HG03159 (cell line): ENCODE measurements around the gene ZNF554.
"Not testable (repeated sequence)": the region's sequence is repeated elsewhere in the genome, so short reads cannot be mapped to it uniquely, and the experiment has no call there.

Experiments
- ATAC-seq: cut with Tn5 transposase; IDR thresholded peaks from one replicate; pipeline ENCODE4 v1.9.1; 2021; ENCODE audit warnings: mild to moderate bottlenecking, moderate library complexity; ENCODE audit not compliant: unreplicated experiment

The ZNF554 gene

DNA sequence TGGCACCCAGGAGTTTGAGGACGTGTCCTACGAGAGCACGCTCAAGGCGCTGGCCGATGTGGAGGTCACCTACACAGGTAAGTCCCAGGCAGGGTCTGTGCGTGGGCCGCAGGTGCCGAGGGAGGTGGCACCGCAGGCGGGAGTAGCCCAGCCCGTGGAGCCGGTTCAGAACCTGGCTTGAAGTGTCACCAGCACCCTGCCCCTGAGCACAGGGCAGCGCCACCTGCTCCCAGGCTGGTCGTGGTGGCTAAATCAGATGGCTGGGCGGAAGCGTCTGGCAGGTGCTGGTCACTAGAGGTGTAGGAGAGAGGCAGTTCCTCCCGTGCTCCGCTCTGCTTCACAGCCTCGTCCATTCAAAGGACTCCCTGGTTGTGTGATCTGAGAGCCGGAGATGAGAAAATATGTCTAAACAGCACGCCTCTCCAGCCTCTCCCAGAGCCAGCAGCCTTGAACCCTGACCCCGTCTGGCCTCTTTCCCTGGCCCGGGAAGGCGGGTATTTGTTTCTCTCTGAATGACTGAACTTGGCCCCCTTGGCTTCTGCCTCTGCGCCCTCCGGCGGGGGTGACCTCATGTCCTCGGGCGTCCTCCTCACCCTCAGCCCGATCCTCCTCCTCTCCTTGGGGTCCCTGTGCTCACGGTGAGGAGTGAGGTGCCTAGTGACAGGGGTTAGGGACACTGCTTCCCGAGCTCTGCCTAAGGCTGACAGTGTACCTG is 29.0 kb upstream of the ZNF554 start:
- no peak for ATAC-seq

DNA sequence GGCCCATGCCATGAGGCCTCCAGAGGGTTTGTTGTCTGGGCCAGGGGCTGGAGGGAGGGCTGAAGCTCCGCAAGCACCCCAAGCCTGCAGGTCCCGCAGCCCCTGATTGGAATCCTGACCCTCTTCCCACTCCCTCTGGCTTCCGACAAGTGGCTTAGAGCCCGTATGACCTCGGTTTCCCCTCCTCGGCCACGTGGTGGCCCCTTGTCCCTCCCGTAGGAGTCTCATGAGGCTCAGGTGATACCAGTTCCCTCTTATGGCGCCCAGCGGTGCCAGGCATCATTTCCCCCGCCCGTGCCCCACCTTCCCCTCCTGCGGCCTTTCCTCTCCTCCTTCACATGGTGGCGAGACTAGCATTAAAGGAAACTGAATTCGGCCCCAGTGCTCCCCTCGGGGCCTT is 28.2 kb upstream of the ZNF554 start:
- no peak for ATAC-seq

- ATAC-seq, result no peak
These were observed 27.8 kb upstream of the ZNF554 start for GRCh38 chr19:2791876-2792275.

DNA sequence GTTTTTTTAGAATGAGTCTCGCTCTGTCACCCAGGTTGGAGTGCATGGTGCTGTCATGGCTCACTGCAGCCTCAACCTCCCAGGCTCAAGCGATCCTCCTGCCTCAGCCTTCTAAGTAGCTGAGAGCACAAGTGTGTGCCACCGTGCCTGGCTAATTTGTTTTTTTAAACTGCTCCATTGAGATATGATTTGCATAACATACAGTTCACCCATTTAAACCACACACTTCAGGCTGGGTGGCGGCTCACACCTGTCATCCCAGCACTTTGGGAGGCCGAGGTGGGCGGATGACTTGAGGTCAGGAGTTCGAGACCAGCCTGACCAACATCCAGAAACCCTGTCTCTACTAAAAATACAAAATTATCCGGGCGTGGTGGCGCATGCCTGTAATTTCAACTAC is 27.0 kb upstream of the ZNF554 start:
- not testable (repeated sequence) for ATAC-seq

DNA sequence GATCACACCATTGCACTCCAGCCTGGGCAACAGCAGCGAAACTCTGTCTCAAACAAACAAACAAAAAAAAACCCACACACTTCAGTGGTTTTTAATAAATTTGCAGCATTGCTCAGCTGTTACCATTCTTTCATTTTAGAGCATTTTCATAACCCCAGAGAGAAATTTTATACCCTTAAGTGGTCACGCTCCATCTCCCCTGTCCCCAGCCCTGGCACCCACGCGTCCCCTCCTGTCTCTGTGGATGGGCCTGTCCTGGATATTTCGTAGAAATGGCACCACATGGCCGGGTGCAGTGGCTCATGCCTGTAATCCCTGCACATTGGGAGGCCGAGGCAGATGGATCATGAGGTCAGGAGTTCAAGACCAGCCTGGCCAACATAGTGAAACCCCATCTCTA is 26.5 kb upstream of the ZNF554 start:
- no peak for ATAC-seq

- ATAC-seq, result no peak
These were observed 26.1 kb upstream of the ZNF554 start for GRCh38 chr19:2793577-2793976.

- ATAC-seq, result no peak
These were observed 23.6 kb upstream of the ZNF554 start for GRCh38 chr19:2795827-2796658.

GRCh38 chr19:2796659-2797266 is 22.9 kb upstream of the ZNF554 start:
- no peak for ATAC-seq

DNA sequence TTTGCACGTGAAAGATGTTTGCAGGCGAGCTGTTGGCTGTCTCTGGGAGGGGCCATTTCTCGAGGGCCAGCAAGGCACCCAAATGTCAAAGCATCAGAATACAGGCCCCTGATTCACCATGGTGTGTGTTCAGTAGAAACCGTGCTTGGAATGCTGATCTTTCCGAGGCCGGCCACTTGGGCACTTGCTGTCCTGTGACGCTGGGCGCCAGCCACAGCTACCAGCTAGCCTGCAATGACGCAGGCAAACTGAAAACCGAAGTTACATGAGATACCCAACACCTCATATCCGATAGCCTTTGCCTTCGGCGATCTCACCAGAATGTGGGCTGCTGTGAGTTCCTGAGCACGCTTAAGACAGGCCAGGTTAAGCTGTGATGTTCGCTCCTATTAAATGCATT is 22.4 kb upstream of the ZNF554 start:
- ATAC-seq, result no peak

- no peak for ATAC-seq
These were observed 21.4 kb upstream of the ZNF554 start for GRCh38 chr19:2798158-2798685.

GRCh38 chr19:2798733-2799132 is 20.9 kb upstream of the ZNF554 start:
- ATAC-seq, result no peak

DNA sequence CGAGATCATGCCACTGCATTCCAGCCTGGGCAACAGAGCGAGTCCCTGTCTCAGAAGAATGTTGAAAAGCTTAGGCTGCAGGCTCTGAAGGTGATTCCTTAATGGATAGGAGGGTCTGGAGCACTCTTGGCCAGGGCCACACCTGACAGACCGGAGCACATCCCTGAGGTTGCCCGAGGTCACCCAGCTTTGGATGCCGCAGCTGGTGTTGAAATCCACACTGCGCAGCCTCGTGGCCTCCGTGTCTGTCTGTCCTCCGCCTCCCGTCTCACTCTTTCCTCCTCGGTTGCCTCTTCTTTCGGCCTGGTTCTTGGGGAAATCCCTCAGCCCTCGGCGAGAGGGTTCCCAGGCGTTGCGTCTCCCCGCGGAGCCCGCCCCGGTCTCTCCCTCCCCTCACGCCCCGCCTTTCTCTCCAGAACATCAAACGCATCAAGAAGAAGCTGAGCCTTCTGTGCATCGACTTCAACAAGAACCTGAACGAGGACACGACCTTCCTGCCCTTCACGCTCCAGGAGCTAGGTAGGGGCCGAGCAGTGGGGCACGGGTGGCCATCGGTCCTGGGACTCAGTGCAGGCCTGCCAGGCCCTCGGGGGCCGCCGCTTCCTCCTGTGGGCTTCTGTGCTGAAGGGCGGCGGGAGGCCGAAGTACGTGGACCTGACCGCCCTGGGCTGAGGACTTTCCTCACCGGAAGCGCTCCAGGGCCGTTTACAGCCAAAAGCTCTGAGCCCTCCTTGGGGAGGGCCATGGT is 20.2 kb upstream of the ZNF554 start:
- no peak for ATAC-seq

GRCh38 chr19:2800506-2800905 is 19.2 kb upstream of the ZNF554 start:
- no peak for ATAC-seq

DNA sequence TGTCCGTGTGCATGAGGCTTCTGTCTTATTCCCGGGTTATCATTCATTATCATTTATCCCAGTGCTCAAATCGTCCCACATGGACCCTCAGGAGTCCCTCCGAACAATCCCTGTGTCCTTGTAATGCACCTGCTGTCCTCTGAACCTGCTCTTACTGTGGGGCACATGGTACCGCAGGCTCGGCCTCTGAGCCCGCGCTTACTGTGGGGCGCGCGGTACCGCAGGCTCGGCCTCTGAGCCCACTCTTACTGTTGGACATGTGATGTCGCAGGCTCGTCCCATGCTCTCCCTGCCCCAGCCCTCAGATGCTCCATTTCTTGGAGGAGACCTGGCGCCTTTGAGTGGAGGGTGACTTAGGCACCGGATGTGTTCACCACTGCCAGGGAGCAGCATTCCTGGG is 16.8 kb upstream of the ZNF554 start:
- ATAC-seq, result no peak

- ATAC-seq, result no peak
These were observed 16.0 kb upstream of the ZNF554 start for GRCh38 chr19:2803486-2804155.

- ATAC-seq, result no peak
These were observed 15.3 kb upstream of the ZNF554 start for GRCh38 chr19:2804156-2805004.

DNA sequence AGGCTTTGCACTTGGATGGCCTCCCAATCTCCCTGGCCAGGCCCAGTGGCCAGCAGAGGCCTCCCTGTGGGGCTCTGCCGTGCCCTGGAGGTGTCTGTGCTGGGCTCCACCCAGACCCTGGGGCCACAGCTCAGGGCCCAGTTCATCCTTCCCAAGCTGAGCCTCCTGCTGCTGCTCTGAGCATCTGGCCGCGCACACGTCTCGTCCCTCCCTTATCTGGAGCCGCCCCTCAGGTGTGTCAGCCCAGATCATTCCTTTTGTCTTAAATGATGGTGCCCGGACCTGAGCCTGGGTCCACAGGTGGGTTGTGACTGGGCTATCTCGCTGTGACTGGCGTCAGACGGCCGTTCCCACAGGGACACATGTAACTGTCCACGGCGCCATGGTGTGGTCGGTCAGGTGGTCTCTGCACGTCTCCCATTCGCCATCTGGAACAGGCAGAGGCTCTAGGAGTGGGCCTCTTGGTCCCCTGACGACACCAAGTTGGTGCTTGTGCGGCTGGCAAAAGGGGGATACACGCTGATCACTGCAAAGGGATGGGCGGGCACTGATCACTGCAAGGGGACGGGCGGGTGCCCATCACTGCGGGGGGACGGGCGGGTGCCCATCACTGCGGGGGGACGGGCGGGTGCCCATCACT is 14.3 kb upstream of the ZNF554 start:
- ATAC-seq, result no peak

DNA sequence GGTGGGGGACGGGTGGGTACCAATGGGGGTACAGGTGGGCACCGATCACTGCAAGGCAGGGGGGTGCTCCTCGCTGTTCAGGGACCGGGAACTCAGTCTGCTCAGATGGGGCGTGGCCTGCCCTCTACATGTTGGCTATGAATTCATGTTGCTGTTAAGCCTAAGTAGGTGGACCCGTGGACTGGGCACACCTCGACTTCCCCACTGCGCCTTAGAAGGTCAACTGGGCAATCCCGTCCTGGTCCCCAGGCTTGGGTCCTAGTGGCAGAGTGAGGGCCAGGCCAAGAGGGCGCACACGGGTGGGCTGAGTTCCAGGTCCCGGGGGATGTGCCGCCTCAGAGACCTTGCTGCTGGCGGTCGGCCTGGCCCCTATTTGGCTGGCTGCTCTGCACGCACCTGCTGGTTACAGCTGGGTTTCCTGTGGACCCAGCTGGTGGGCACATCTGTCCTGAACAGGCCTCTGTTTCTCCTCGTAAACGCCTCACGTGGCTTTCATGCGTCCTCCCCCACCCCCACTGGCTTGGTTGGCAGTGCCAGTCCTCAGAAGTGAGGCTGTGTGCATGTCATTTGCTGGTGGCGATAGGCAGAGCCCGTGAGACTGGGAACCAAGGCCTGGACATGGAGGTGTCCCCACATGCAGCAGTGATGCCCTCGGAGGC is 13.5 kb upstream of the ZNF554 start:
- ATAC-seq, result no peak
